ENCODE data around the gene RAB3D. TPM values are rescaled to one million over a fixed set of nuclear protein-coding genes. Genes with fewer than 3 reads are reported as not detected.
A peak's percentile ranks its signal among the peaks of the same experiment; 100 is the strongest.

The RAB3D gene
- total and polyA plus RNA-seq, 3 donors from 2014 or later = 4.5 to 9.8 (median 6.7) TPM

DNA sequence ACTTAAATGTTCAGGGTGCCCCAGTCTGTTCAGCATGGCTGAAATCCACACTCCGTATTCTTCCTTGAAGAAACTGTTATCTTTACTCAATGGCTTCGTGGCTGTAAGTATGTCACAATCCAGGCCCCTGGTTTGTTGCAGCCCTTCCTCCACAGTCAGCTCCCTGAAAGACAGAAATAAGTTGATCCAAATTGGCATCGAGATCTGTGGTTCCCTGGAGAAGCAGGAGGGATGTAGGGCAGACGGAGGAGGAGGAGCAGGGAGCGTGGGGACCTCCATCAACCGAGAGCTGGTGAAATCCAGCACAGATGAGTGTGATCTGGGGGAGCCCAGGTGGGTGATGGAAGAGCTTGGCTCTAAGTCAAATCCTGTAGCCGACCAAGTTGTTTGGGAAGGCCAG is 43.2 kb downstream of the RAB3D start:
- no peak overlapping the region for H3K27ac ChIP-seq
- intact Hi-C loops (cut with DNase I; ENCODE audit: low total_unique reads) = loop anchor here (10.0 kb wide), 2 partner anchors 79 to 149 kb away; partner anchors contain the start of gene SWSAP1
- H3K4me3 ChIP-seq = no peak overlapping the region
- H3K27me3 ChIP-seq = no peaks in the 10 kb centered on the region
- TF ChIP-seq, protein P1, sequence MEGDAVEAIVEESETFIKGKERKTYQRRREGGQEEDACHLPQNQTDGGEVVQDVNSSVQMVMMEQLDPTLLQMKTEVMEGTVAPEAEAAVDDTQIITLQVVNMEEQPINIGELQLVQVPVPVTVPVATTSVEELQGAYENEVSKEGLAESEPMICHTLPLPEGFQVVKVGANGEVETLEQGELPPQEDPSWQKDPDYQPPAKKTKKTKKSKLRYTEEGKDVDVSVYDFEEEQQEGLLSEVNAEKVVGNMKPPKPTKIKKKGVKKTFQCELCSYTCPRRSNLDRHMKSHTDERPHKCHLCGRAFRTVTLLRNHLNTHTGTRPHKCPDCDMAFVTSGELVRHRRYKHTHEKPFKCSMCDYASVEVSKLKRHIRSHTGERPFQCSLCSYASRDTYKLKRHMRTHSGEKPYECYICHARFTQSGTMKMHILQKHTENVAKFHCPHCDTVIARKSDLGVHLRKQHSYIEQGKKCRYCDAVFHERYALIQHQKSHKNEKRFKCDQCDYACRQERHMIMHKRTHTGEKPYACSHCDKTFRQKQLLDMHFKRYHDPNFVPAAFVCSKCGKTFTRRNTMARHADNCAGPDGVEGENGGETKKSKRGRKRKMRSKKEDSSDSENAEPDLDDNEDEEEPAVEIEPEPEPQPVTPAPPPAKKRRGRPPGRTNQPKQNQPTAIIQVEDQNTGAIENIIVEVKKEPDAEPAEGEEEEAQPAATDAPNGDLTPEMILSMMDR (IDR thresholded peaks at IDR 0.05) = no peak
- no peak for TF ChIP-seq POLR2A (IDR thresholded peaks at IDR 0.05)
- no peaks in the 10 kb centered on the region for H3K9me3 ChIP-seq
- H3K4me1 ChIP-seq = peaks cover 2% of the 10 kb centered on the region
- no peak for DNase-seq
- 38 to 42% methylated on average over 7 of the region's 7 CpGs for WGBS, 2 donors
- H3K36me3 ChIP-seq (ENCODE audit: low read depth, missing control alignments) = no peaks in the 10 kb centered on the region

DNA sequence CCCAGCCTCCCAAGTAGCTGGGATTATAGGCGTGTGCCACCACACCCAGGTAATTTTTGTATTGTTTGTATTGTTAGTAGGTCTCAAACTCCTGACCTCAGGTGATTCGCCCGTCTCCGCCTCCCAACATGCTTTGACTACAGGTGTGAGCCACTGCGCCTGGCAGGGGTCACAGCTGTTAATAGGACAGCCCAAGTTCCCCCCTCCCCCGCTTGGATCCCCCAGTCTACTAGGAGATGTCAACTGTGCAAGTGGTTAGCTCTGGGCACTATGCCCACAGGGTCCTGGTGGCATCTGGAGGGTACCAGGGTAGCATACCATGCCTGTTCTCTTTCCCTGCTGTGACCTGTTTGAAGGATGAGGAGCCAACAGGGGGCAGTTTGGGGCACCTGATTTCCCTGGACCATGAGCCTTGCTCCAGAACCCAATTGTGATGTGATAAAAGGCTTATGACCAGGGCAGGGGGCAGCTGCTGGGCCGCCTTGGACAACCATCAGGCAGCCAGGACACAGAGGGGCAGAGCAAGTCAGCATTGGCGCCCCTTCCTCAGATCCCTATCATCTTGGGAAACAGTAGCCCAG is 43.7 kb downstream of the RAB3D start, which contains the start of gene TSPAN16:
Gene TSPAN16 (plus strand): TSS at position 496 of the 581 bp plus-strand sequence. CDS start 138 bp downstream, outside the sequence.
- DNase-seq = no peak
- TF ChIP-seq POLR2A (IDR thresholded peaks at IDR 0.05) = no peak
- TF ChIP-seq, protein P1 (IDR thresholded peaks at IDR 0.05) = no peak
- 78 to 91% methylated on average over 5 to 8 of the region's 8 CpGs for WGBS, 2 donors
- intact Hi-C loops (cut with DNase I; ENCODE audit: low total_unique reads) = loop anchor here (10.0 kb wide), 2 partner anchors 79 to 149 kb away; partner anchors contain the start of gene SWSAP1
- Histone ChIP-seq H3K4me1 (peaks cover 2% of the 10 kb centered on the region), H3K4me3 (no peak within 1 kb of the TSS), H3K27ac (no peak within 1 kb of the TSS), H3K36me3 (ENCODE audit: low read depth, missing control alignments) (no peaks in the 10 kb centered on the region), H3K27me3 (no peaks in the 10 kb centered on the region), H3K9me3 (no peaks in the 10 kb centered on the region)

DNA sequence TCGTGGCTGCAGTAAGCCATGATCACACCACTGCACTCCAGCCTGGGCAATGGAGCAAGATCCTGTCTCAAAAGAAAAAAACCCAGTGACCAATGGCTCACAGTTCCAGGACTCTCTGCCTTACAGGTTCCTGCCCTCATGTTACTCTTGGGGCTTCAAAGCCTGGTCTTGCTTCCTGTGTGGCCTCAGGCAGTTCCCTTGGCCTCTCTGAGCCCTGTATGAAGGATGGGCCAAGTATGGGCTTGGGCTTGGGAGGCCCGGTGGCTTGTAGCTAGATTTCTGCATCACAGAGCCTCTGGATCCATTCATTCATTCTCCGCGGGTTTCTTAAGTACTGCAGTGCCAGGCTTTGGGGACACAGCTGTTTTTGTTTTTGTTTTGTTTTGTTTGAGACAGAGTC is 44.3 kb downstream of the RAB3D start:
- intact Hi-C loops (cut with DNase I; ENCODE audit: low total_unique reads) = loop anchor here (10.0 kb wide), 2 partner anchors 80 to 150 kb away; partner anchors contain the start of gene SWSAP1
- Histone ChIP-seq H3K4me1 (peaks cover 2% of the 10 kb centered on the region), H3K4me3 (no peak overlapping the region), H3K27me3 (no peaks in the 10 kb centered on the region), H3K9me3 (no peaks in the 10 kb centered on the region), H3K27ac (no peak overlapping the region), H3K36me3 (ENCODE audit: low read depth, missing control alignments) (no peaks in the 10 kb centered on the region)
- WGBS, 2 donors = 83 to 93% methylated on average over 4 of the region's 4 CpGs
- no peak for DNase-seq
- TF ChIP-seq, protein P1 (IDR thresholded peaks at IDR 0.05) = no peak
- no peak for TF ChIP-seq POLR2A (IDR thresholded peaks at IDR 0.05)

DNA sequence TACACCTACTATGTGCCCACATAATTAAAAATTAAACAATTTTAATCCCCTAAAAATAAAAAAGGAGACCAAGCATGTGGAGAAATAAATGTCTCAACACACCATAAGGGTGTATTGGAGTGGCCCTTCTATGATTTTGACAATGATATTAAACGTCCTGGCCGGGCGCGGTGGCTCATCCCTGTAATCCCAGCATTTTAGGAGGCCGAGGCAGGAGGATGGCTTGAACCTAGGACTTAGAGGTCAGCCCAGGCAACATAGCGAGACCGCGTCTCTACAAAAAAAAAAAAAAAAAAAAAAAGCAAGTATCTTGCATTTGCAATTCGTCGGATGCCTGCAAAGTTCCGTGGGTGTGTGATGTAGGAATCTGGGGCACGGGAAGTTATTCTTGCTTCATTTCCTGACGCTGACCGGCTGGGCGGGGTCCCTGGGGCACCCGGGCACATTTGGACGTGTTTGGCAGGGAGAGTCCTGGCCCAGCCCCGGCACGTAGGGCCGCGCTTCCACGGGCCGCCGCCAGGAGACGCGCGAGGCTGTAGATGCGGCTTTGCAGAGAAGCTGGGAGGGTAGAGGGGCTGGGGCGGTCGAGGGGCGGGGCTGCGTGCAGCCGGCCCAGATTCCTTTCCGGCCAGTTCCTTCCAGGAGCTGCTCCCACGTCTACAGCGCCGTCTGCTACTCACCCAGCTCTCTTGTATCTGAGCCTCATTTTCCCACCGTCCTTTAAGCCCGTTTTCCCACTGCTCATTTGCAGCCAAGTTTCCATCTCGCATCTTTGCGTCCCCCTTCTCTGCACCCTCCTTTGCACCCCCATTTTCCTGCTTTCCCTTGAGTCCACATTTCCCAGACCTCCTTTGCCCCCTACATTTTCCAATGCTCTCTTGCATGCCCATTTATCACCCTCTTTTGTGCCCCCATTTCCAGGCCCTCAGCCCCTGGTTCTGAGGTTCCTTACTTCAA is 45.7 kb downstream of the RAB3D start:
- TF ChIP-seq POLR2A (IDR thresholded peaks at IDR 0.05) = no peak
- TF ChIP-seq, protein P1 (IDR thresholded peaks at IDR 0.05) = peak; percentile 92 to 97 (median 96)
- Histone ChIP-seq H3K36me3 (ENCODE audit: low read depth, missing control alignments) (no peaks in the 10 kb centered on the region), H3K27me3 (no peaks in the 10 kb centered on the region), H3K27ac (peak overlapping the region in 1 of 2 donors; percentile 19), H3K4me1 (peaks cover 2% of the 10 kb centered on the region), H3K4me3 (peak overlapping the region; percentile 20 to 39), H3K9me3 (no peaks in the 10 kb centered on the region)
- intact Hi-C loops (cut with DNase I; ENCODE audit: low total_unique reads) = loop anchor here (10.0 kb wide), 2 partner anchors 81 to 151 kb away; partner anchors contain the start of gene SWSAP1
- WGBS, 2 donors = 3% methylated on average over 35 to 41 of the region's 41 CpGs
- peak; percentile 95 for DNase-seq
